ENCODE data around the gene KIF11. TPM values are rescaled to one million over a fixed set of nuclear protein-coding genes. Genes with fewer than 3 reads are reported as not detected.

KIF11 gene
- total RNA-seq: 10 to 100 TPM in 2 of 4 donors, 1 to 10 TPM in 2; 7.4 to 21.5 (median 14.4) TPM

DNA sequence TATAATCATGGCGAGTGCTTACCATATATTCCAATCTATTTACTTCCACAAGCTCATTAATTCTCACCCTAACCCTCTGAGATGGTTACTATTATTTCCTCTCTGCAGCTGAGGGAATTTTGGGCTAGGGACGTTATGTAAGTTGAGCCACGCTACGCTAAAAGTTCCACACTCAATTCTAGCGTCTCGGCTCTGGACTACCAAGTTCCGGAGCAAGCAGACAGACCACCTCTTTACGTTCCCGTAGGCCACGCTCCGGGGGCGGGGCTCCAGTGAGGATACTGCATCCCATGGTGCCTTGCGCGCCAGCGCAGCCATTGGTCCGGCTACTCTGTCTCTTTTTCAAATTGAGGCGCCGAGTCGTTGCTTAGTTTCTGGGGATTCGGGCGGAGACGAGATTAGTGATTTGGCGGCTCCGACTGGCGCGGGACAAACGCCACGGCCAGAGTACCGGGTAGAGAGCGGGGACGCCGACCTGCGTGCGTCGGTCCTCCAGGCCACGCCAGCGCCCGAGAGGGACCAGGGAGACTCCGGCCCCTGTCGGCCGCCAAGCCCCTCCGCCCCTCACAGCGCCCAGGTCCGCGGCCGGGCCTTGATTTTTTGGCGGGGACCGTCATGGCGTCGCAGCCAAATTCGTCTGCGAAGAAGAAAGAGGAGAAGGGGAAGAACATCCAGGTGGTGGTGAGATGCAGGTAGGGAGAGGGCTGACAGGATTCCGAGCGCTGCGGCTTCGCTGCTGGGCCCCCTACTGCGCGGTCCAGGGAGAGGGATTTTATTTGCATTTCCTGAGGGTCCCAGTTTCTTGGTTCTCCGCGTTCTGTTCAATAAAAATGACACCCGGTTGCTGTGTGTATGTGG is at the start of gene KIF11:
Gene KIF11, plus strand, starts transcription at position 370 of the 858 bp plus-strand sequence. Its CDS starts 246 bp downstream, at position 616.
- H3K4me1 ChIP-seq: peaks cover 10 to 41% (median 15%) of the 10 kb centered on the region in 3 donors
- peak; percentile 91 for DNase-seq
- H3K36me3 ChIP-seq: no peaks in the 10 kb centered on the region
- H3K9me3 ChIP-seq: no peaks in the 10 kb centered on the region
- H3K4me3 ChIP-seq: peak within 1 kb of the TSS; percentile 53 to 95 (median 78)
- H3K27ac ChIP-seq: peak within 1 kb of the TSS; percentile 94 to 96 (median 95)
- TF ChIP-seq POLR2A (IDR thresholded peaks at IDR 0.05): peak in 3 of 4 donors; percentile 24 to 94 (median 94)
- TF ChIP-seq, protein P1, sequence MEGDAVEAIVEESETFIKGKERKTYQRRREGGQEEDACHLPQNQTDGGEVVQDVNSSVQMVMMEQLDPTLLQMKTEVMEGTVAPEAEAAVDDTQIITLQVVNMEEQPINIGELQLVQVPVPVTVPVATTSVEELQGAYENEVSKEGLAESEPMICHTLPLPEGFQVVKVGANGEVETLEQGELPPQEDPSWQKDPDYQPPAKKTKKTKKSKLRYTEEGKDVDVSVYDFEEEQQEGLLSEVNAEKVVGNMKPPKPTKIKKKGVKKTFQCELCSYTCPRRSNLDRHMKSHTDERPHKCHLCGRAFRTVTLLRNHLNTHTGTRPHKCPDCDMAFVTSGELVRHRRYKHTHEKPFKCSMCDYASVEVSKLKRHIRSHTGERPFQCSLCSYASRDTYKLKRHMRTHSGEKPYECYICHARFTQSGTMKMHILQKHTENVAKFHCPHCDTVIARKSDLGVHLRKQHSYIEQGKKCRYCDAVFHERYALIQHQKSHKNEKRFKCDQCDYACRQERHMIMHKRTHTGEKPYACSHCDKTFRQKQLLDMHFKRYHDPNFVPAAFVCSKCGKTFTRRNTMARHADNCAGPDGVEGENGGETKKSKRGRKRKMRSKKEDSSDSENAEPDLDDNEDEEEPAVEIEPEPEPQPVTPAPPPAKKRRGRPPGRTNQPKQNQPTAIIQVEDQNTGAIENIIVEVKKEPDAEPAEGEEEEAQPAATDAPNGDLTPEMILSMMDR (IDR thresholded peaks at IDR 0.05): peak in 2 of 6 experiments; percentile 5 to 12
- no peaks in the 10 kb centered on the region for H3K27me3 ChIP-seq
- WGBS, 2 donors: 0 to 1% methylated on average over 15 to 39 of the region's 61 CpGs
- intact Hi-C loops (cut with DNase I): no loop called here

GRCh38 chr10:92544296-92544695 is 48.6 kb upstream of the KIF11 start:
- intact Hi-C loops (cut with DNase I): no loop called here

GRCh38 chr10:92545556-92545955 is 47.4 kb upstream of the KIF11 start:
- DNase-seq: no peak
- intact Hi-C loops (cut with DNase I): no loop called here
- no peaks in the 10 kb centered on the region for H3K9me3 ChIP-seq
- H3K4me1 ChIP-seq: peaks cover 3 to 17% (median 5%) of the 10 kb centered on the region in 3 donors
- no peaks in the 10 kb centered on the region for H3K27me3 ChIP-seq
- H3K27ac ChIP-seq: no peak overlapping the region
- WGBS, 2 donors: 84 to 90% methylated on average over 1 of the region's 1 CpG
- peaks cover 0 to 26% (median 0%) of the 10 kb centered on the region in 3 donors for H3K36me3 ChIP-seq
- no peak for TF ChIP-seq POLR2A (IDR thresholded peaks at IDR 0.05)
- TF ChIP-seq, protein P1 (IDR thresholded peaks at IDR 0.05): no peak
- no peak overlapping the region for H3K4me3 ChIP-seq

More at GRCh38 chr10:92544296-92544695, 48.6 kb upstream of the KIF11 start:
- TF ChIP-seq, protein P1 (IDR thresholded peaks at IDR 0.05): no peak
- TF ChIP-seq POLR2A (IDR thresholded peaks at IDR 0.05): no peak
- 11 to 53% methylated on average over 3 of the region's 3 CpGs for WGBS, 2 donors
- peak overlapping the region in 1 of 4 donors; percentile 16 for H3K27ac ChIP-seq
- no peaks in the 10 kb centered on the region for H3K27me3 ChIP-seq
- H3K9me3 ChIP-seq: no peaks in the 10 kb centered on the region
- peaks cover 3 to 17% (median 5%) of the 10 kb centered on the region in 3 donors for H3K4me1 ChIP-seq
- DNase-seq: no peak
- H3K36me3 ChIP-seq: peaks cover 0 to 15% (median 0%) of the 10 kb centered on the region in 3 donors
- no peak overlapping the region for H3K4me3 ChIP-seq

- WGBS, 2 donors: 85 to 95% methylated on average over 4 of the region's 4 CpGs
- no peaks in the 10 kb centered on the region for H3K9me3 ChIP-seq
- intact Hi-C loops (cut with DNase I): no loop called here
- no peak for TF ChIP-seq POLR2A (IDR thresholded peaks at IDR 0.05)
- TF ChIP-seq, protein P1 (IDR thresholded peaks at IDR 0.05): no peak
- DNase-seq: no peak
- no peaks in the 10 kb centered on the region for H3K27me3 ChIP-seq
- H3K4me3 ChIP-seq: no peak overlapping the region
- peaks cover 3 to 17% (median 5%) of the 10 kb centered on the region in 3 donors for H3K4me1 ChIP-seq
- H3K27ac ChIP-seq: no peak overlapping the region
- H3K36me3 ChIP-seq: peaks cover 0 to 39% (median 0%) of the 10 kb centered on the region in 3 donors
These were observed 45.3 kb upstream of the KIF11 start for GRCh38 chr10:92547676-92548075.

GRCh38 chr10:92550924-92551323 is 42.0 kb upstream of the KIF11 start:
- no peak for DNase-seq
- no peaks in the 10 kb centered on the region for H3K4me1 ChIP-seq
- TF ChIP-seq, protein P1 (IDR thresholded peaks at IDR 0.05): no peak
- no peak for TF ChIP-seq POLR2A (IDR thresholded peaks at IDR 0.05)
- H3K27ac ChIP-seq: no peak overlapping the region
- intact Hi-C loops (cut with DNase I): no loop called here
- H3K4me3 ChIP-seq: no peak overlapping the region
- WGBS, 2 donors: 38 to 71% methylated on average over 2 of the region's 2 CpGs
- H3K27me3 ChIP-seq: no peaks in the 10 kb centered on the region
- H3K9me3 ChIP-seq: peaks cover 0 to 19% (median 6%) of the 10 kb centered on the region in 3 donors
- H3K36me3 ChIP-seq: peaks cover 4 to 71% (median 9%) of the 10 kb centered on the region in 3 donors
